ENCODE results near the gene CALD1. TPM values are rescaled to one million over a fixed set of nuclear protein-coding genes. Genes with fewer than 3 reads are reported as not detected.

Gene CALD1
- total RNA-seq, 1 donor from 2014 or later, result 122 TPM

GRCh38 chr7:134891262-134891695 lies 111.8 kb downstream of the CALD1 start:
- no peaks in the 10 kb centered on the region for H3K27me3 ChIP-seq (ENCODE audit: low read depth)
- intact Hi-C loops (cut with micrococcal nuclease), result no loop called here
- peaks cover 4% of the 10 kb centered on the region for H3K36me3 ChIP-seq
- peak overlapping the region; percentile 70 for H3K4me3 ChIP-seq
- peak overlapping the region; percentile 89 for H3K27ac ChIP-seq (replicated peaks)
- TF ChIP-seq CTCF (IDR thresholded peaks at IDR 0.05; ENCODE audit: borderline replicate concordance), result no peak
- peaks cover 10% of the 10 kb centered on the region for H3K9me3 ChIP-seq (replicated peaks)
- H3K4me1 ChIP-seq, result peaks cover 76% of the 10 kb centered on the region
- peak; percentile 80 for DNase-seq

DNA sequence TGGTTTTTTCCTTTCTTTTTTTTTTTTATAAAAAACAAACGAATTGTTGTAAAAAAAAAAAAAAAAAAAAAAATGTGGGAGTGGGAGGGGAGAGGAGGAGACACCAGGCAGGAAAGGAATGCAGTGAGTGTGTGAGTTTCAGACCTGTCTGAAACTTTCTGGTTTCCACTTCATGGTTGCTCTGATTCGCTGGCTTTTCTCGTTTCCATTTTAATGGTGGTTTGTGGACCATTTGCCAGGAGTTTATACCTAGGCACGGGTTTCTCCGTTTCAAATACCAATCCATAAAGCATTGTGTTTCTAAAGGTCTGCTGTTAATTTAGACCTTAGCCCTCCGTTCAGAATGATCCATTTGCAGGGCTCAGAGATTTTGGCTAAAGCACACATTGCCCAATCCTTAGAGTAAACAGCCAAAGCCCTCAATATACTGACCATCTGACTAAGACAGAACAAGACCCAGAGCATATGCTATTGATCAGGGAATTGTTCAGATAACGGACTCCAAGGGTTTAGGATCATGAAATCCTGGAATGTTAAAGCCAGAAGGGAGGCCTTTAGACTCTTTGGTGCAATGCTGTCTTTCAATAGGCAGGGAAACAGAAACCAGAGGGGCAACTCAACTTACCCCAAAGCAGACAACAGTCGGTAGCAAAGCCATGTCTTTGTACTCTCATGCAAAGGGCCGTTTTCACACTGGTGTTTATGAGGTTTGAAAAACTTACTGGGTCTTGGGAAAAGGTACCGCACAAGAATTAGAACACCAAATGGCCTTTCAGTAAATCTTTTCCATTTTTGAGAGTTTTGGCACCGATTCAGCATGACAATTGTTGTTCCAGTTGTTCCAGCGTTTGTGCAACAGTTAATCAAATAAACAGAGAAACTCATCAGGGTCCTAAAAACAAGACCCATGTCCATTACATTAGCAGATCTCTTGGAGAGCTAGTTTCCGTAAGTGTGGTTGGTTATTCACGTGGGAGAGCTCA lies 112.6 kb downstream of the CALD1 start:
- no peaks in the 10 kb centered on the region for H3K27me3 ChIP-seq (ENCODE audit: low read depth)
- H3K36me3 ChIP-seq, result peaks cover 11% of the 10 kb centered on the region
- H3K27ac ChIP-seq (replicated peaks), result peak overlapping the region; percentile 89
- peaks cover 69% of the 10 kb centered on the region for H3K4me1 ChIP-seq
- intact Hi-C loops (cut with micrococcal nuclease), result no loop called here
- H3K9me3 ChIP-seq (replicated peaks), result peaks cover 14% of the 10 kb centered on the region
- TF ChIP-seq CTCF (IDR thresholded peaks at IDR 0.05; ENCODE audit: borderline replicate concordance), result no peak
- no peak for DNase-seq
- H3K4me3 ChIP-seq, result peak overlapping the region; percentile 70

DNA sequence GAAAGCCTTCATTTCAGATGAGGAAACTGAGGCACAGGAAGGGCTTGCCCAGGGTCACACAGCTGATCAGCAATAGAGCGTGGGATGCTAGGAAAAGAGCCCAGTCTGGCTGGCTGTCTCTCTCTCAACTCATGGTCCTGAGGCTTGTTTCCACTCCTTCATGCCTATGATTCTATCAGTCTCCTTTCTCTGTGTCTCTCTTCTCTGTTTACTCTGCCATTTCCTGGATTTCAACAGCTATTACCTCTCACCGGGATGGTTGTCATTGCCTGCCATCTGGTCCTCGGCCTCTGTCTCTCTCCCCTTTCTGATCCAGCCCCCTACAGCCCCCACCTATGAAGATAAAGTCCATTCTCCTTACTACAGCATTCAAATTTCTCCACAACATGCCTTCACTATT lies 113.5 kb downstream of the CALD1 start:
- Histone ChIP-seq H3K4me3 (peak overlapping the region; percentile 70), H3K27me3 (ENCODE audit: low read depth) (no peaks in the 10 kb centered on the region), H3K36me3 (peaks cover 11% of the 10 kb centered on the region), H3K9me3 (replicated peaks) (peaks cover 14% of the 10 kb centered on the region), H3K27ac (replicated peaks) (peak overlapping the region; percentile 89), H3K4me1 (peaks cover 65% of the 10 kb centered on the region)
- no peak for TF ChIP-seq CTCF (IDR thresholded peaks at IDR 0.05; ENCODE audit: borderline replicate concordance)
- intact Hi-C loops (cut with micrococcal nuclease), result no loop called here
- no peak for DNase-seq

DNA sequence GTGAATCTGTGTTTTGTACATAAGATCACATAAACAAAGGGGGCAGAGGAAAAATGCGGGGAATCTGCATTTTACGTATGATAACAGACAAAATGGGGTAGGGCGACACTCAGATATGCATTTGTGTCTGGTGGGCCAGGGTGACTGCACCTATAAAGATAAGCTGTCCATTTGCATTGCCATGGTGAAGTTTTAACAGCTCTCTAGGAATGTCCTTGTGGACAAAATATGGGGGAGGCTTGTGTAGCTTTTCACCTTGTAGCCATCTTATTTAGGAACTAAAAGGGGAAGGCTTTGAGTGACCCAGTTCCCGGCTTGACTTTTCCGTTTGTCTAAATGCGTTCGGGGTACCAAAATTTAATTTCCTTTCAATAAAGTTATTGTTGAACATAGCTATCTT lies 114.5 kb downstream of the CALD1 start:
- Histone ChIP-seq H3K27me3 (ENCODE audit: low read depth) (no peaks in the 10 kb centered on the region), H3K36me3 (peaks cover 11% of the 10 kb centered on the region), H3K4me1 (peaks cover 65% of the 10 kb centered on the region), H3K4me3 (peak overlapping the region; percentile 70), H3K9me3 (replicated peaks) (peaks cover 14% of the 10 kb centered on the region), H3K27ac (replicated peaks) (peak overlapping the region; percentile 89)
- DNase-seq, result no peak
- TF ChIP-seq CTCF (IDR thresholded peaks at IDR 0.05; ENCODE audit: borderline replicate concordance), result no peak
- intact Hi-C loops (cut with micrococcal nuclease), result no loop called here

DNA sequence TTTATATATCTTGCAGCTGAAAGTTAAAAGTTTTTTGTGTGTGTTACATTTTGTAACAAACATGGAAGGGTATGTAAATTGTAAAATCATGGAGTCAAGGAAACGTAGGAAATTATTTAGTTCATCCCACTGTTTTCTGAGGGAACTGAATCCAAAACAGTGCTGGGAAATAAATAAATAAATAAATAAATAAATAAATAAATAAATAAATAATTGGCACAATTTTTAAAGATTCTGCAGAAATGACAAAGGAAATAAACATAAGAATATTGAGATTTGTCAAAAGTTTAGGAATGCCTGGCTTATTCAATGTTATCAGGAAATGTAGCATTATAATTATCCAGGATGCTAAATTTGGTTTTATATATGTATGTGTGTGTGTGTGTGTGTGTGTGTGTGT lies 115.5 kb downstream of the CALD1 start:
- Histone ChIP-seq H3K27me3 (ENCODE audit: low read depth) (no peaks in the 10 kb centered on the region), H3K36me3 (peaks cover 11% of the 10 kb centered on the region), H3K27ac (replicated peaks) (no peak overlapping the region), H3K4me3 (no peak overlapping the region), H3K9me3 (replicated peaks) (peaks cover 14% of the 10 kb centered on the region), H3K4me1 (peaks cover 70% of the 10 kb centered on the region)
- intact Hi-C loops (cut with micrococcal nuclease), result no loop called here
- no peak for DNase-seq
- no peak for TF ChIP-seq CTCF (IDR thresholded peaks at IDR 0.05; ENCODE audit: borderline replicate concordance)

Measured in left ventricle myocardium inferior (tissue), 1 donor.